Neural progenitor cell (in vitro differentiated cells): ENCODE measurements around the gene WDR27. TPM values are rescaled to one million over a fixed set of nuclear protein-coding genes. Genes with fewer than 3 reads are reported as not detected.

ENCODE experiments used
- DNase-seq: peaks from one replicate; pipeline ENCODE4 v3.0.0-alpha.2; 2016; ENCODE audit warnings: low spot score
- H2AFZ ChIP-seq: fragments of 200-600 bp; sonication (generic); replicated peaks from 2 replicates; pipeline ENCODE4 v1.6.1; 2016; ENCODE audit warnings: antibody characterized with exemption
- H3F3A ChIP-seq: fragments of 200-600 bp; sonication (generic); 2 replicates; pipeline ENCODE4 v1.6.1; 2016; ENCODE audit warnings: antibody characterized with exemption, low read depth
- H3K27ac ChIP-seq: fragments of 200-600 bp; sonication (generic); 2 replicates; pipeline ENCODE4 v1.5.1; 2016; ENCODE audit warnings: mild to moderate bottlenecking
- H3K27me3 ChIP-seq: fragments of 200-600 bp; sonication (generic); 2 replicates; pipeline ENCODE4 v1.6.1; 2016; ENCODE audit warnings: mild to moderate bottlenecking, moderate library complexity
- H3K36me3 ChIP-seq: fragments of 200-600 bp; sonication (generic); 2 replicates; pipeline ENCODE4 v1.5.1; 2016
- H3K4me1 ChIP-seq: fragments of 200-600 bp; sonication (generic); 2 replicates; pipeline ENCODE4 v1.6.1; 2016; ENCODE audit warnings: mixed run types
- H3K4me2 ChIP-seq: fragments of 200-600 bp; sonication (generic); 2 replicates; pipeline ENCODE4 v1.6.1; 2016
- H3K4me3 ChIP-seq: fragments of 200-600 bp; sonication (generic); 2 replicates; pipeline ENCODE4 v1.5.1; 2016
- H3K79me2 ChIP-seq: fragments of 200-600 bp; sonication (generic); 2 replicates; pipeline ENCODE4 v1.6.1; 2016; ENCODE audit warnings: low read depth
- H3K9ac ChIP-seq: fragments of 200-600 bp; sonication (generic); 2 replicates; pipeline ENCODE4 v1.6.1; 2016
- H3K9me3 ChIP-seq: fragments of 200-600 bp; sonication (generic); 2 replicates; pipeline ENCODE4 v1.5.1; 2016; ENCODE audit warnings: low read depth
- H4K20me1 ChIP-seq: fragments of 200-600 bp; sonication (generic); 2 replicates; pipeline ENCODE4 v1.6.1; 2016; ENCODE audit warnings: low read depth
- H3K27ac Mint-ChIP-seq: 3 replicates; pipeline ENCODE4 v1.8.0; 2021; ENCODE audit warnings: mixed read lengths
- H3K27me3 Mint-ChIP-seq: 2 replicates; pipeline ENCODE4 v1.8.0; 2022; ENCODE audit warnings: low read depth, mild to moderate bottlenecking, inconsistent platforms, moderate library complexity, mixed read lengths; ENCODE audit not compliant: insufficient read depth
- H3K36me3 Mint-ChIP-seq: 3 replicates; pipeline ENCODE4 v1.8.0; 2021; ENCODE audit warnings: mixed read lengths
- H3K4me1 Mint-ChIP-seq: 3 replicates; pipeline ENCODE4 v1.8.0; 2021; ENCODE audit warnings: mixed read lengths
- H3K4me3 Mint-ChIP-seq: 3 replicates; pipeline ENCODE4 v1.8.0; 2021; ENCODE audit warnings: mild to moderate bottlenecking, moderate library complexity, mixed read lengths
- H3K9me3 Mint-ChIP-seq: 3 replicates; pipeline ENCODE4 v1.8.0; 2020; ENCODE audit warnings: mixed read lengths
- CTCF ChIP-seq: fragments of 200-600 bp; sonication (generic); IDR thresholded peaks from 2 replicates; pipeline ENCODE4 v1.5.1; 2017; ENCODE audit warnings: antibody characterized with exemption, mild to moderate bottlenecking
- EZH2 ChIP-seq: fragments of 200-600 bp; sonication (generic); IDR thresholded peaks from 2 replicates; pipeline ENCODE4 v1.6.1; 2017; ENCODE audit warnings: antibody characterized with exemption, mild to moderate bottlenecking, moderate library complexity
- EZH2phosphoT487 ChIP-seq: fragments of 200-600 bp; sonication (generic); IDR thresholded peaks from 2 replicates; pipeline ENCODE4 v1.6.1; 2017; ENCODE audit warnings: antibody characterized with exemption
- total RNA-seq: library from RNA; depleted of rRNA; stranded (reverse); fragments of >200 nt; gene quantifications from 2 replicates; pipeline ENCODE4 v1.2.3, GENCODE V29; 2015; ENCODE audit warnings: low replicate concordance

The WDR27 gene
- total RNA-seq, 1 donor from 2014 or later, result 69.0 TPM

- H3K36me3 ChIP-seq, result no peaks in the 10 kb centered on the region
- H3K4me1 ChIP-seq, result peaks cover 20% of the 10 kb centered on the region
- no peak overlapping the region for H3K4me3 ChIP-seq
- H3K27ac Mint-ChIP-seq, result peak overlapping the region; percentile 0
- no peak overlapping the region for H3K27ac ChIP-seq
- DNase-seq, result no peak
- H3K79me2 ChIP-seq, result no peaks in the 10 kb centered on the region
- no peak overlapping the region for H3K9ac ChIP-seq
- H3K27me3 Mint-ChIP-seq, result peaks cover 3% of the 10 kb centered on the region
- TF ChIP-seq EZH2phosphoT487 (no peak), EZH2 (no peak), CTCF (no peak)
- H3K9me3 ChIP-seq, result no peaks in the 10 kb centered on the region
- peaks cover 33% of the 10 kb centered on the region for H3K4me1 Mint-ChIP-seq
- H4K20me1 ChIP-seq, result no peaks in the 10 kb centered on the region
- H3K9me3 Mint-ChIP-seq, result peaks cover 7% of the 10 kb centered on the region
- H3K4me3 Mint-ChIP-seq, result no peak overlapping the region
- H3F3A ChIP-seq, result peaks cover 25% of the 10 kb centered on the region
- H3K36me3 Mint-ChIP-seq, result peaks cover 35% of the 10 kb centered on the region
- H2AFZ ChIP-seq, result no peak overlapping the region
- H3K4me2 ChIP-seq, result no peak overlapping the region
- H3K27me3 ChIP-seq, result no peaks in the 10 kb centered on the region
These were observed 81.4 kb downstream of the WDR27 start for GRCh38 chr6:169620171-169621130.

DNA sequence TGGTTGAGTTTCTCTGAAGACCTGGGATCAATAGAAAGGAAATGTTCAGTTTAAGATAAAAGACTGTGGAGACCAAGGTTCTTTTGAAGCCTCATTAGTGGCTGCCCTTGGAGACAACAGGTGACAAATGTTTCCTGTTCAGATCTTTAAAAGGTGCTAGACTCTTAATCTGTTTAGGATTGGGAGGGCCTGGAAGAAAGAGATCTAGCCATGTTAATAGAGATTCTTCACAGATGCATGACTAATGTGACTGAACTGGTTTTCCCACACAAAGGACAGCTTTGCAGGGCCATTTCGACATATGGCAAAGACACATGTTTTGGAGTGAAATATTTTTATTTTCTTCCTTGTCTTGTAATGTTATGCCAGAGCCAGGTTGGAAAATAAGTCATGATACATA, 82.2 kb downstream of the WDR27 start:
- Histone ChIP-seq H2AFZ (no peak overlapping the region), H3K9me3 (no peaks in the 10 kb centered on the region), H3K36me3 (no peaks in the 10 kb centered on the region), H3F3A (peaks cover 25% of the 10 kb centered on the region), H3K9ac (no peak overlapping the region), H4K20me1 (no peaks in the 10 kb centered on the region), H3K4me2 (no peak overlapping the region), H3K79me2 (no peaks in the 10 kb centered on the region), H3K4me1 (peaks cover 20% of the 10 kb centered on the region), H3K4me3 (no peak overlapping the region), H3K27me3 (no peaks in the 10 kb centered on the region), H3K27ac (no peak overlapping the region)
- TF ChIP-seq EZH2, result no peak
- TF ChIP-seq EZH2phosphoT487, result no peak
- TF ChIP-seq CTCF, result no peak
- peaks cover 34% of the 10 kb centered on the region for H3K36me3 Mint-ChIP-seq
- peak overlapping the region; percentile 40 for H3K27ac Mint-ChIP-seq
- H3K27me3 Mint-ChIP-seq, result peaks cover 3% of the 10 kb centered on the region
- peaks cover 8% of the 10 kb centered on the region for H3K9me3 Mint-ChIP-seq
- peaks cover 33% of the 10 kb centered on the region for H3K4me1 Mint-ChIP-seq
- DNase-seq, result peak; percentile 24
- no peak overlapping the region for H3K4me3 Mint-ChIP-seq

GRCh38 chr6:169618526-169619490, 83.0 kb downstream of the WDR27 start:
- Mint-ChIP-seq H3K4me3 (no peak overlapping the region), H3K36me3 (peaks cover 32% of the 10 kb centered on the region), H3K27ac (no peak overlapping the region), H3K4me1 (peaks cover 33% of the 10 kb centered on the region), H3K9me3 (peaks cover 8% of the 10 kb centered on the region), H3K27me3 (peaks cover 3% of the 10 kb centered on the region)
- H3K4me3 ChIP-seq, result no peak overlapping the region
- no peaks in the 10 kb centered on the region for H3K36me3 ChIP-seq
- no peak overlapping the region for H3K9ac ChIP-seq
- peak overlapping the region; percentile 10 for H3K4me2 ChIP-seq
- no peak overlapping the region for H3K27ac ChIP-seq
- H2AFZ ChIP-seq, result no peak overlapping the region
- H3K4me1 ChIP-seq, result peaks cover 20% of the 10 kb centered on the region
- H4K20me1 ChIP-seq, result no peaks in the 10 kb centered on the region
- peaks cover 25% of the 10 kb centered on the region for H3F3A ChIP-seq
- TF ChIP-seq EZH2 (no peak), CTCF (no peak), EZH2phosphoT487 (no peak)
- H3K79me2 ChIP-seq, result no peaks in the 10 kb centered on the region
- H3K9me3 ChIP-seq, result no peaks in the 10 kb centered on the region
- DNase-seq, result no peak
- no peaks in the 10 kb centered on the region for H3K27me3 ChIP-seq
